ENCODE measurements around the gene CDH4. TPM values are rescaled to one million over a fixed set of nuclear protein-coding genes. Genes with fewer than 3 reads are reported as not detected.
"Not testable (repeated sequence)": the region's sequence is repeated elsewhere in the genome, so short reads cannot be mapped to it uniquely, and the experiment has no call there.

Gene CDH4
- total RNA-seq, 3 donors from 2014 or later (not counting 1 experiment from before 2014, with no cell fraction given): 0.18 TPM; not detected in 2

DNA sequence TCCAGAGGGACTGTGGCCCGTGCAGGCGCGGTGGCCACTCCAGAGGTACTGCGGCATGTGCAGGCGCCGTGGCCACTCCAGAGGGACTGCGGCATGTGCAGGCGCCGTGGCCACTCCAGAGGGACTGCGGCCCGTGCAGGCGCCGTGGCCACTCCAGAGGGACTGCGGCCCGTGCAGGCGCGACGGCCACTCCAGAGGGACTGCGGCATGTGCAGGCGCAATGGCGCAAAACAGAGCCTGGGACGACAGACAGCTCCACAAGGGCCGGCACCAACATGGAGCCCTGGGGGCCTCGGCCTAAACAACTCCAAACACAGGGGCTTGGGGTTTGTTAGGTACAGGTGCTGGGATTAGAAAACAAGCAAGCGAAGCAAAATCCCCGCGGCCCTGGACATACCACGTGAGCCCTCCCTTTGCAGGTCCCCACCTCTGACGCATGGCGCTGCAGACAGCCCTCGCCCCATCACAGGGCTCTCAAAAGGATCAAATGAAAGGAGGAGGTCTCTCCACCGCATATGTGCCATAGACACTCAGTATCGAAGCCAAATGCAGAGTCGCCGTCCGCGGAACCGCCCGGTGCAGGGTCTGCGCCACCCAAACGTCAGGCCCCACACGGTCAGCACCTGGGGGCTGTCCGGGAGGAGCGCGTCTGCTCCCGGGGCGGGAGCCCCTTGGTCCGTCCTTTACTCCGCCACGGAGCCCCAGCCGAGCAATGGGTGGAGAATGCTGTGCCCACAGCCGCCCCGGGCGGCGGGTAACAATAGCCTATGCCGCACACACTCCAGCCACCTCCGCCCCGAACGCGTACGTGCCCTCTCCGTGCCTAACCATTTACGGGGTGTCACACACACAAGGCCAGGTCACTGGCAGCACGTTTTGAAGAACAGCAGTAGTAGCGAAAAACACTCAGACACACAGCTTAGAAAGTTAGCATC is 727.9 kb downstream of the CDH4 start:
- Mint-ChIP-seq H3K4me3 (no peak overlapping the region), H3K9me3 (peaks cover 7 to 10% of the 10 kb centered on the region in 2 donors), H3K36me3 (peaks cover 15% of the 10 kb centered on the region), H3K4me1 (peaks cover 38 to 52% of the 10 kb centered on the region in 2 donors), H3K27me3 (ENCODE audit: low read depth in 2 of 2) (no peaks in the 10 kb centered on the region), H3K27ac (no peak overlapping the region)
- Histone ChIP-seq H3K4me1 (ENCODE audit: control insufficient read depth, insufficient read depth, low read length) (peaks cover 34% of the 10 kb centered on the region), H3K4me3 (ENCODE audit: low read length) (no peak overlapping the region), H3K27ac (ENCODE audit: low read length) (no peak overlapping the region), H3K9me3 (ENCODE audit: control insufficient read depth, insufficient read depth, low read length) (peaks cover 16% of the 10 kb centered on the region), H3K27me3 (ENCODE audit: control insufficient read depth, insufficient read depth, low read length) (no peaks in the 10 kb centered on the region), H3K36me3 (ENCODE audit: control insufficient read depth, insufficient read depth, low read length) (peaks cover 4% of the 10 kb centered on the region)
- intact Hi-C loops (cut with micrococcal nuclease): no loop called here
- DNase-seq (no peak), ATAC-seq (no peak)
- TF ChIP-seq, protein P1, sequence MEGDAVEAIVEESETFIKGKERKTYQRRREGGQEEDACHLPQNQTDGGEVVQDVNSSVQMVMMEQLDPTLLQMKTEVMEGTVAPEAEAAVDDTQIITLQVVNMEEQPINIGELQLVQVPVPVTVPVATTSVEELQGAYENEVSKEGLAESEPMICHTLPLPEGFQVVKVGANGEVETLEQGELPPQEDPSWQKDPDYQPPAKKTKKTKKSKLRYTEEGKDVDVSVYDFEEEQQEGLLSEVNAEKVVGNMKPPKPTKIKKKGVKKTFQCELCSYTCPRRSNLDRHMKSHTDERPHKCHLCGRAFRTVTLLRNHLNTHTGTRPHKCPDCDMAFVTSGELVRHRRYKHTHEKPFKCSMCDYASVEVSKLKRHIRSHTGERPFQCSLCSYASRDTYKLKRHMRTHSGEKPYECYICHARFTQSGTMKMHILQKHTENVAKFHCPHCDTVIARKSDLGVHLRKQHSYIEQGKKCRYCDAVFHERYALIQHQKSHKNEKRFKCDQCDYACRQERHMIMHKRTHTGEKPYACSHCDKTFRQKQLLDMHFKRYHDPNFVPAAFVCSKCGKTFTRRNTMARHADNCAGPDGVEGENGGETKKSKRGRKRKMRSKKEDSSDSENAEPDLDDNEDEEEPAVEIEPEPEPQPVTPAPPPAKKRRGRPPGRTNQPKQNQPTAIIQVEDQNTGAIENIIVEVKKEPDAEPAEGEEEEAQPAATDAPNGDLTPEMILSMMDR (IDR thresholded peaks at IDR 0.05): no peak
- 97% methylated on average over 65 of the region's 65 CpGs for WGBS (ENCODE audit: insufficient coverage)

DNA sequence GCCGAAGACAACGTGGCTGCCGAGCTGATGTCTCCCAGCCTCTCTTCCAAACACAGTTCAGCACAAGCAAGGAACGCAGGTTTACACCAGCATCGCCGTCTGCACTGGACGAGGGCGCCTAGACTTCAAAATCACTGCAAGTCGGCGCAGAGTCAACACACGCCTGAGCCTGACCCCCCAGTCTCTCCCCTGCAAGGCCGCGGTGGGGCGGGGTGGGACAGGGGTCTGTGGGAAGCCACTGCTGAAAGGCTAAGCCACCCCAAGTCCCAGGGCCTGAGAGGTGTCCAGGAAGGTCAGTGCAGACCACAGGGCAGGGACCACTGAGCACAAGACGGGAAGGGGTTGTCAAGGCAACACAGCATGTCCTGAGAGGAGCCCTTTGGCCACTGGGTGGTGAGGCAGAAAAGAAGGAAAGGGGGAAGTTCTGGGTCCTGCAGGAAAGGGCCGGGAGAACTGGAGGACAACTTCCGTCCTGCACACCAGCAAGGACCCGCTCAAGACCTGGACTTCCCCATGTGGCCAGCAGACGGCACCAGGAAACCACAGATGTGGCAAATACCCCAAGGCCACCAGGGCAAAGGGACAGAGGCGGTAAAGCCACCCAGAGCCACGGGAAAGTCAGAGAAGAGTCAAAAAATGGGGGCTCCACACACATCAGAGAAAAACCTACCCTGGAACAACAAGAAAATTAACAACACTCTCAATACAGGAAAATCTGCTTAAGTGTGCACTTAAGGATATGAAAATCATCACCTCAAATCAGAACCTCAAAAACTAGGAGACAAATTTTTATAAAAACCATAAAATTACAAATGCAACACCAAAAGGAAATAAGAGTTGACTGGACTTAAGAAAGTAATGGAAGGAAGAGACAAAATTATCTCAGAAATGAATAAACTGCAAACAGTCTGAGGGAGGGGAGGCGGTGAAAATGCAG is 728.9 kb downstream of the CDH4 start:
- peaks cover 4% of the 10 kb centered on the region for H3K36me3 ChIP-seq (ENCODE audit: control insufficient read depth, insufficient read depth, low read length)
- Mint-ChIP-seq H3K4me1 (peaks cover 37 to 51% of the 10 kb centered on the region in 2 donors), H3K27ac (peak overlapping the region; percentile 77 to 79), H3K36me3 (peaks cover 15% of the 10 kb centered on the region), H3K4me3 (peak overlapping the region; percentile 55), H3K9me3 (peaks cover 7 to 10% of the 10 kb centered on the region in 2 donors), H3K27me3 (ENCODE audit: low read depth in 2 of 2) (no peaks in the 10 kb centered on the region)
- TF ChIP-seq, protein P1 (IDR thresholded peaks at IDR 0.05): no peak
- H3K4me1 ChIP-seq (ENCODE audit: control insufficient read depth, insufficient read depth, low read length): peaks cover 42% of the 10 kb centered on the region
- peak overlapping the region; percentile 46 for H3K27ac ChIP-seq (ENCODE audit: low read length)
- no peak overlapping the region for H3K4me3 ChIP-seq (ENCODE audit: low read length)
- DNase-seq (peak in 1 of 2 donors; percentile 20), ATAC-seq (peak in 2 of 3 donors; percentile 46 to 56)
- H3K27me3 ChIP-seq (ENCODE audit: control insufficient read depth, insufficient read depth, low read length): no peaks in the 10 kb centered on the region
- WGBS (ENCODE audit: insufficient coverage): 86% methylated on average over 22 of the region's 22 CpGs
- intact Hi-C loops (cut with micrococcal nuclease): no loop called here
- peaks cover 26% of the 10 kb centered on the region for H3K9me3 ChIP-seq (ENCODE audit: control insufficient read depth, insufficient read depth, low read length)

DNA sequence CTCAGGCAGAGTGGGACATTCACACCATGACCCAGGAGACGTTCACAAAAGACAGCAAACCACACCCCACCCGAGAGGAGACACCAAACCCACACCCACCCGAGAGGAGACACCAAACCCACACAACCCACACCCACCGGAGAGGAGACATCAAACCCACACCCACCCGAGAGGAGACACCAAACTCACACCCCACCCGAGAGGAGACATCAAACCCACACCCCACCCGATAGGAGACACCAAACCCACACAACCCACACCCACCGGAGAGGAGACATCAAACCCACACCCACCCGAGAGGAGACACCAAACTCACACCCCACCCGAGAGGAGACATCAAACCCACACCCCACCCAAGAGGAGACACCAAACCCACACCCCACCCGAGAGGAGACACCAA is 729.6 kb downstream of the CDH4 start:
- H3K4me1 Mint-ChIP-seq: peaks cover 34 to 49% of the 10 kb centered on the region in 2 donors
- peak in 2 of 3 donors; percentile 23 to 54 for ATAC-seq
- H3K27me3 Mint-ChIP-seq (ENCODE audit: low read depth in 2 of 2); H3K36me3 ChIP-seq (ENCODE audit: control insufficient read depth, insufficient read depth, low read length); H3K9me3 Mint-ChIP-seq; intact Hi-C loops (cut with micrococcal nuclease); H3K4me3 ChIP-seq (ENCODE audit: low read length); H3K27me3 ChIP-seq (ENCODE audit: control insufficient read depth, insufficient read depth, low read length): not testable (repeated sequence)
- Histone ChIP-seq H3K9me3 (ENCODE audit: control insufficient read depth, insufficient read depth, low read length) (peaks cover 30% of the 10 kb centered on the region), H3K27ac (ENCODE audit: low read length) (peak overlapping the region; percentile 46), H3K4me1 (ENCODE audit: control insufficient read depth, insufficient read depth, low read length) (peaks cover 42% of the 10 kb centered on the region)
- H3K4me3 Mint-ChIP-seq: peak overlapping the region; percentile 55
- peaks cover 15% of the 10 kb centered on the region for H3K36me3 Mint-ChIP-seq
- peak overlapping the region; percentile 77 to 79 for H3K27ac Mint-ChIP-seq
- 20% methylated on average over 9 of the region's 11 CpGs for WGBS (ENCODE audit: insufficient coverage)
- DNase-seq: peak in 1 of 2 donors; percentile 21
